Measurements from ENCODE around the gene UNKL.

The UNKL gene

GRCh38 chr16:1381612-1382406, 32.7 kb downstream of the UNKL start:
- no peak for FAIRE-seq
- no peak for DNase-seq (ENCODE audit: insufficient read length, low spot score)
- no peak for TF ChIP-seq SPI1 (IDR thresholded peaks at IDR 0.05; ENCODE audit: low read depth, low read length)
- no peak for TF ChIP-seq TAF1 (IDR thresholded peaks at IDR 0.05; ENCODE audit: low read depth, low read length)
- TF ChIP-seq POLR2A (IDR thresholded peaks at IDR 0.05; ENCODE audit: low read depth, low read length), result no peak
- no peak for TF ChIP-seq POU2F2 (IDR thresholded peaks at IDR 0.05; ENCODE audit: low read depth, low read length)
- no peak for TF ChIP-seq PAX5 (IDR thresholded peaks at IDR 0.05; ENCODE audit: insufficient read depth, low read length, severe bottlenecking)
- TF ChIP-seq POLR2AphosphoS5 (IDR thresholded peaks at IDR 0.05; ENCODE audit: low read depth, low read length), result no peak

GRCh38 chr16:1380195-1380594, 34.3 kb downstream of the UNKL start:
- no peak for FAIRE-seq

GRCh38 chr16:1379304-1380076, 35.0 kb downstream of the UNKL start:
- DNase-seq (ENCODE audit: insufficient read length, low spot score), result peak; percentile 88
- TF ChIP-seq TAF1 (IDR thresholded peaks at IDR 0.05; ENCODE audit: low read depth, low read length) (no peak), POLR2AphosphoS5 (IDR thresholded peaks at IDR 0.05; ENCODE audit: low read depth, low read length) (no peak), POLR2A (IDR thresholded peaks at IDR 0.05; ENCODE audit: low read depth, low read length) (no peak), POU2F2 (IDR thresholded peaks at IDR 0.05; ENCODE audit: low read depth, low read length) (no peak), PAX5 (IDR thresholded peaks at IDR 0.05; ENCODE audit: insufficient read depth, low read length, severe bottlenecking) (no peak), SPI1 (IDR thresholded peaks at IDR 0.05; ENCODE audit: low read depth, low read length) (no peak)
- peak; percentile 91 for FAIRE-seq

More at GRCh38 chr16:1380195-1380594, 34.3 kb downstream of the UNKL start:
- DNase-seq (ENCODE audit: insufficient read length, low spot score), result no peak
- TF ChIP-seq TAF1 (IDR thresholded peaks at IDR 0.05; ENCODE audit: low read depth, low read length) (no peak), POLR2AphosphoS5 (IDR thresholded peaks at IDR 0.05; ENCODE audit: low read depth, low read length) (no peak), POU2F2 (IDR thresholded peaks at IDR 0.05; ENCODE audit: low read depth, low read length) (no peak), SPI1 (IDR thresholded peaks at IDR 0.05; ENCODE audit: low read depth, low read length) (no peak), POLR2A (IDR thresholded peaks at IDR 0.05; ENCODE audit: low read depth, low read length) (no peak), PAX5 (IDR thresholded peaks at IDR 0.05; ENCODE audit: insufficient read depth, low read length, severe bottlenecking) (no peak)

- DNase-seq (ENCODE audit: insufficient read length, low spot score) (peak; percentile 61), FAIRE-seq (peak; percentile 85)
- TF ChIP-seq PAX5 (IDR thresholded peaks at IDR 0.05; ENCODE audit: insufficient read depth, low read length, severe bottlenecking) (no peak), POU2F2 (IDR thresholded peaks at IDR 0.05; ENCODE audit: low read depth, low read length) (no peak), POLR2A (IDR thresholded peaks at IDR 0.05; ENCODE audit: low read depth, low read length) (no peak), POLR2AphosphoS5 (IDR thresholded peaks at IDR 0.05; ENCODE audit: low read depth, low read length) (no peak), TAF1 (IDR thresholded peaks at IDR 0.05; ENCODE audit: low read depth, low read length) (no peak)
Measured at GRCh38 chr16:1378804-1379303, 35.6 kb downstream of the UNKL start.

GRCh38 chr16:1378087-1378803, 36.3 kb downstream of the UNKL start:
- DNase-seq (ENCODE audit: insufficient read length, low spot score) (no peak), FAIRE-seq (peak; percentile 31)
- TF ChIP-seq POU2F2 (IDR thresholded peaks at IDR 0.05; ENCODE audit: low read depth, low read length), result no peak
- no peak for TF ChIP-seq TAF1 (IDR thresholded peaks at IDR 0.05; ENCODE audit: low read depth, low read length)
- no peak for TF ChIP-seq SPI1 (IDR thresholded peaks at IDR 0.05; ENCODE audit: low read depth, low read length)
- TF ChIP-seq POLR2A (IDR thresholded peaks at IDR 0.05; ENCODE audit: low read depth, low read length), result no peak
- TF ChIP-seq POLR2AphosphoS5 (IDR thresholded peaks at IDR 0.05; ENCODE audit: low read depth, low read length), result no peak
- no peak for TF ChIP-seq PAX5 (IDR thresholded peaks at IDR 0.05; ENCODE audit: insufficient read depth, low read length, severe bottlenecking)

- no peak for FAIRE-seq
- TF ChIP-seq POLR2AphosphoS5 (IDR thresholded peaks at IDR 0.05; ENCODE audit: low read depth, low read length) (no peak), POU2F2 (IDR thresholded peaks at IDR 0.05; ENCODE audit: low read depth, low read length) (no peak), SPI1 (IDR thresholded peaks at IDR 0.05; ENCODE audit: low read depth, low read length) (no peak), PAX5 (IDR thresholded peaks at IDR 0.05; ENCODE audit: insufficient read depth, low read length, severe bottlenecking) (no peak), POLR2A (IDR thresholded peaks at IDR 0.05; ENCODE audit: low read depth, low read length) (no peak), TAF1 (IDR thresholded peaks at IDR 0.05; ENCODE audit: low read depth, low read length) (no peak)
- no peak for DNase-seq (ENCODE audit: insufficient read length, low spot score)
Measured at GRCh38 chr16:1377406-1378010, 37.0 kb downstream of the UNKL start.

GRCh38 chr16:1375741-1376410, 38.6 kb downstream of the UNKL start:
- FAIRE-seq (no peak), DNase-seq (ENCODE audit: insufficient read length, low spot score) (no peak)
- TF ChIP-seq TAF1 (IDR thresholded peaks at IDR 0.05; ENCODE audit: low read depth, low read length), result no peak
- no peak for TF ChIP-seq POLR2A (IDR thresholded peaks at IDR 0.05; ENCODE audit: low read depth, low read length)
- TF ChIP-seq POU2F2 (IDR thresholded peaks at IDR 0.05; ENCODE audit: low read depth, low read length), result no peak
- no peak for TF ChIP-seq PAX5 (IDR thresholded peaks at IDR 0.05; ENCODE audit: insufficient read depth, low read length, severe bottlenecking)
- TF ChIP-seq POLR2AphosphoS5 (IDR thresholded peaks at IDR 0.05; ENCODE audit: low read depth, low read length), result no peak
- no peak for TF ChIP-seq SPI1 (IDR thresholded peaks at IDR 0.05; ENCODE audit: low read depth, low read length)

- DNase-seq (ENCODE audit: insufficient read length, low spot score) (no peak), FAIRE-seq (no peak)
- TF ChIP-seq TAF1 (IDR thresholded peaks at IDR 0.05; ENCODE audit: low read depth, low read length), result no peak
Measured at GRCh38 chr16:1375298-1375640, 39.2 kb downstream of the UNKL start.
